Muscle of leg (tissue), 11 donors: Measurements from ENCODE around the gene GRIP1. TPM values are rescaled to one million over a fixed set of nuclear protein-coding genes. Genes with fewer than 3 reads are reported as not detected.

ENCODE experiments used
- DNase-seq: peaks from one replicate; pipeline ENCODE4 v3.0.0; 2013
- H3K27ac ChIP-seq: one replicate; pipeline ENCODE4 v1.5.1; 2013; ENCODE audit warnings: mild to moderate bottlenecking, low read length, control low read depth
- H3K27me3 ChIP-seq: one replicate; pipeline ENCODE4 v1.6.1; 2013; ENCODE audit warnings: low read length; ENCODE audit not compliant: control insufficient read depth, insufficient read depth
- H3K36me3 ChIP-seq: one replicate; pipeline ENCODE4 v1.6.1; 2013; ENCODE audit warnings: low read length; ENCODE audit not compliant: control insufficient read depth, insufficient read depth
- H3K4me1 ChIP-seq: one replicate; pipeline ENCODE4 v1.6.1; 2013; ENCODE audit warnings: low read length; ENCODE audit not compliant: control insufficient read depth, insufficient read depth
- H3K4me3 ChIP-seq: one replicate; pipeline ENCODE4 v1.5.1; 2013; ENCODE audit warnings: low read length, control low read depth
- H3K9me3 ChIP-seq: replicated peaks from 2 replicates; pipeline ENCODE4 v1.6.1; 2013; ENCODE audit warnings: low read depth, low read length; ENCODE audit not compliant: control insufficient read depth
- WGBS: methylation state at CpG from one replicate; pipeline ENCODE4 v1.1.5; 2013; ENCODE audit warnings: missing lambda C conversion rate; ENCODE audit not compliant: insufficient coverage; 5-methylcytosine and 5-hydroxymethylcytosine counted together
- polyA plus RNA-seq, 8 donors: library from polyadenylated mRNA; unstranded; fragments of 120-200 nt; gene quantifications; one replicate each; pipeline versions ENCODE4 v1.2.1 to v1.2.3, GENCODE V29; 2013; ENCODE audit warnings: inconsistent platforms in 1 of 8, low replicate concordance in 1 of 8; ENCODE audit not compliant: insufficient read length in 8 of 8, insufficient read depth in 1 of 8
- total RNA-seq: library from RNA; stranded (reverse); fragments of 120-200 nt; gene quantifications from one replicate; pipeline ENCODE4 v1.2.4, GENCODE V29; 2013

Gene GRIP1
- total and polyA plus RNA-seq, 9 donors: 0.59 to 3.8 (median 1.2) TPM

GRCh38 chr12:66379616-66380015, 299.3 kb downstream of the GRIP1 start:
- no peaks in the 10 kb centered on the region for H3K36me3 ChIP-seq
- no peaks in the 10 kb centered on the region for H3K4me1 ChIP-seq
- H3K27ac ChIP-seq: no peak overlapping the region
- no peaks in the 10 kb centered on the region for H3K9me3 ChIP-seq
- peak; percentile 29 for DNase-seq
- H3K4me3 ChIP-seq: no peak overlapping the region
- WGBS: 70% methylated on average over 5 of the region's 6 CpGs
- no peaks in the 10 kb centered on the region for H3K27me3 ChIP-seq

- no peaks in the 10 kb centered on the region for H3K9me3 ChIP-seq
- no peak overlapping the region for H3K4me3 ChIP-seq
- H3K4me1 ChIP-seq: no peaks in the 10 kb centered on the region
- H3K27ac ChIP-seq: no peak overlapping the region
- no peak for DNase-seq
- no peaks in the 10 kb centered on the region for H3K27me3 ChIP-seq
- no peaks in the 10 kb centered on the region for H3K36me3 ChIP-seq
- WGBS: no CpG with 5 or more reads among the region's 1 CpG
These were observed 303.3 kb downstream of the GRIP1 start for GRCh38 chr12:66375560-66375959.

- Histone ChIP-seq H3K27ac (no peak overlapping the region), H3K4me1 (no peaks in the 10 kb centered on the region), H3K9me3 (no peaks in the 10 kb centered on the region), H3K36me3 (no peaks in the 10 kb centered on the region), H3K27me3 (no peaks in the 10 kb centered on the region), H3K4me3 (no peak overlapping the region)
- DNase-seq: no peak
- WGBS: no CpG with 5 or more reads among the region's 2 CpGs
These were observed 306.9 kb downstream of the GRIP1 start for GRCh38 chr12:66371982-66372381.

GRCh38 chr12:66367015-66367667, 311.7 kb downstream of the GRIP1 start:
- H3K36me3 ChIP-seq: no peaks in the 10 kb centered on the region
- H3K4me3 ChIP-seq: no peak overlapping the region
- DNase-seq: no peak
- H3K27ac ChIP-seq: no peak overlapping the region
- no peaks in the 10 kb centered on the region for H3K27me3 ChIP-seq
- no peaks in the 10 kb centered on the region for H3K4me1 ChIP-seq
- no peaks in the 10 kb centered on the region for H3K9me3 ChIP-seq
- WGBS: 50% methylated on average over 1 of the region's 3 CpGs

- peak; percentile 9 for DNase-seq
- no peak overlapping the region for H3K4me3 ChIP-seq
- no peak overlapping the region for H3K27ac ChIP-seq
- no CpG with 5 or more reads among the region's 3 CpGs for WGBS
- H3K9me3 ChIP-seq: no peaks in the 10 kb centered on the region
- H3K4me1 ChIP-seq: no peaks in the 10 kb centered on the region
- H3K27me3 ChIP-seq: no peaks in the 10 kb centered on the region
- H3K36me3 ChIP-seq: no peaks in the 10 kb centered on the region
These were observed 313.0 kb downstream of the GRIP1 start for GRCh38 chr12:66365718-66366490.

GRCh38 chr12:66361703-66362102, 317.2 kb downstream of the GRIP1 start:
- no peaks in the 10 kb centered on the region for H3K36me3 ChIP-seq
- 82% methylated on average over 2 of the region's 4 CpGs for WGBS
- H3K4me1 ChIP-seq: no peaks in the 10 kb centered on the region
- no peak overlapping the region for H3K4me3 ChIP-seq
- H3K27ac ChIP-seq: no peak overlapping the region
- no peaks in the 10 kb centered on the region for H3K9me3 ChIP-seq
- no peaks in the 10 kb centered on the region for H3K27me3 ChIP-seq
- no peak for DNase-seq

GRCh38 chr12:66359300-66359699, 319.6 kb downstream of the GRIP1 start:
- Histone ChIP-seq H3K9me3 (no peaks in the 10 kb centered on the region), H3K27me3 (no peaks in the 10 kb centered on the region), H3K36me3 (no peaks in the 10 kb centered on the region), H3K27ac (no peak overlapping the region), H3K4me1 (no peaks in the 10 kb centered on the region), H3K4me3 (no peak overlapping the region)
- DNase-seq: no peak

- no peaks in the 10 kb centered on the region for H3K4me1 ChIP-seq
- H3K36me3 ChIP-seq: no peaks in the 10 kb centered on the region
- H3K9me3 ChIP-seq: no peaks in the 10 kb centered on the region
- no peak overlapping the region for H3K27ac ChIP-seq
- no CpG with 5 or more reads among the region's 6 CpGs for WGBS
- no peak for DNase-seq
- H3K4me3 ChIP-seq: no peak overlapping the region
- H3K27me3 ChIP-seq: no peaks in the 10 kb centered on the region
These were observed 324.6 kb downstream of the GRIP1 start for GRCh38 chr12:66354291-66354690.

- H3K27me3 ChIP-seq: no peaks in the 10 kb centered on the region
- H3K9me3 ChIP-seq: no peaks in the 10 kb centered on the region
- WGBS: 94% methylated on average over 8 of the region's 8 CpGs
- no peak overlapping the region for H3K4me3 ChIP-seq
- no peaks in the 10 kb centered on the region for H3K4me1 ChIP-seq
- no peaks in the 10 kb centered on the region for H3K36me3 ChIP-seq
- DNase-seq: no peak
- H3K27ac ChIP-seq: no peak overlapping the region
These were observed 326.0 kb downstream of the GRIP1 start for GRCh38 chr12:66352899-66353298.

GRCh38 chr12:66352197-66352596, 326.7 kb downstream of the GRIP1 start:
- Histone ChIP-seq H3K4me1 (no peaks in the 10 kb centered on the region), H3K27me3 (no peaks in the 10 kb centered on the region), H3K36me3 (no peaks in the 10 kb centered on the region), H3K9me3 (no peaks in the 10 kb centered on the region), H3K4me3 (no peak overlapping the region), H3K27ac (no peak overlapping the region)
- peak; percentile 22 for DNase-seq
- 78% methylated on average over 3 of the region's 9 CpGs for WGBS
